ENCODE data around the gene RGCC. TPM values are rescaled to one million over a fixed set of nuclear protein-coding genes. Genes with fewer than 3 reads are reported as not detected.
"Not testable (repeated sequence)": the region's sequence is repeated elsewhere in the genome, so short reads cannot be mapped to it uniquely, and the experiment has no call there.

RGCC gene
- total RNA-seq, 3 donors from 2014 or later, result 91.8 to 112 (median 95.7) TPM

DNA sequence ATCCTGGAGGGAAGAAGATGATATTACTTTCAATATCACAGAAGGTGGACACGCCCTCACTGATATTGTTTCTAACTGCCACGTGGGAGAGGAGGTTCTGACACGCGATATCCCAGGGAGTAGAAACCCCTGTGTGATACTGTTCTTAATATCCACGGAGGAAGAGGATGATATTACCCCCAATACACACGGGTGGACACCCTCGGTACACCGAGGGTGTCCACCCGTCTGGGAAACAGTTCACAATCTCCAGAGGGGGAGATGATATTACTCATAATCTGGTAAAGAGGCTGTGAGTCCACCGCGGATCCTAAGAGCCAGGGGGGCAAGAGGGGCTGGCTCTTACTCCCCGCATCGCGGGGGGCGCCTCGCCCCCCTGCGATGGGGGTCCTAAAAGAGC lies 29.7 kb upstream of the RGCC start:
- H3K4me1 ChIP-seq, result no peaks in the 10 kb centered on the region
- intact Hi-C loops (cut with DNase I; ENCODE audit: low total_unique reads), result no loop called here
- DNase-seq (ENCODE audit: low spot score in 2 of 2), result no peak
- no peaks in the 10 kb centered on the region for H3K36me3 ChIP-seq
- no peaks in the 10 kb centered on the region for H3K9me3 ChIP-seq
- TF ChIP-seq POLR2AphosphoS5 (IDR thresholded peaks at IDR 0.05) (no peak), POLR2A (IDR thresholded peaks at IDR 0.05) (no peak)
- TF ChIP-seq, protein P1, sequence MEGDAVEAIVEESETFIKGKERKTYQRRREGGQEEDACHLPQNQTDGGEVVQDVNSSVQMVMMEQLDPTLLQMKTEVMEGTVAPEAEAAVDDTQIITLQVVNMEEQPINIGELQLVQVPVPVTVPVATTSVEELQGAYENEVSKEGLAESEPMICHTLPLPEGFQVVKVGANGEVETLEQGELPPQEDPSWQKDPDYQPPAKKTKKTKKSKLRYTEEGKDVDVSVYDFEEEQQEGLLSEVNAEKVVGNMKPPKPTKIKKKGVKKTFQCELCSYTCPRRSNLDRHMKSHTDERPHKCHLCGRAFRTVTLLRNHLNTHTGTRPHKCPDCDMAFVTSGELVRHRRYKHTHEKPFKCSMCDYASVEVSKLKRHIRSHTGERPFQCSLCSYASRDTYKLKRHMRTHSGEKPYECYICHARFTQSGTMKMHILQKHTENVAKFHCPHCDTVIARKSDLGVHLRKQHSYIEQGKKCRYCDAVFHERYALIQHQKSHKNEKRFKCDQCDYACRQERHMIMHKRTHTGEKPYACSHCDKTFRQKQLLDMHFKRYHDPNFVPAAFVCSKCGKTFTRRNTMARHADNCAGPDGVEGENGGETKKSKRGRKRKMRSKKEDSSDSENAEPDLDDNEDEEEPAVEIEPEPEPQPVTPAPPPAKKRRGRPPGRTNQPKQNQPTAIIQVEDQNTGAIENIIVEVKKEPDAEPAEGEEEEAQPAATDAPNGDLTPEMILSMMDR (IDR thresholded peaks at IDR 0.05), result no peak
- H3K4me3 ChIP-seq, result peak overlapping the region in 2 of 3 donors; percentile 25 to 53
- H3K27ac ChIP-seq, result no peak overlapping the region
- H3K27me3 ChIP-seq, result peaks cover 0 to 7% of the 10 kb centered on the region in 2 donors

DNA sequence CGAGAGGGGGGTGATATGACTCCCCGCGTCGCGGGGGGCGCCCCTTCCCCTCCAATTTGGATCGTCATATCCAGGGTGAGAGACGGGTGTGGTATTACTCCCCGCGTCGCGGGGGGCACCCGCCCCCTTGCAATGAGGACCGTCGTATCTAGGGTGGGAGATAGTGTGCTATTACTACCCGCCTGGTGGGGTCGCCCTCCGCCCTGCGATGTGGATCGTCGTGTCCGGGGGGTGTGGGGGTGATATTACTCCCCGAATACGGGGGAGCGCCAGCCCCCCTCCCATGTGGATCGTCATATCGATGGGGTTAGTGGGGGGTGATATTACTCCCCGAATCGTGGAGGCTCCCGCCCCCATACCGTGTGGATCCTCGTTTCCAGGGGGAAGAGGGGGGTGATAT lies 29.2 kb upstream of the RGCC start:
- Histone ChIP-seq H3K4me3 (peak overlapping the region; percentile 17 to 53 (median 25)), H3K27ac (no peak overlapping the region), H3K27me3 (peaks cover 0 to 7% of the 10 kb centered on the region in 2 donors), H3K36me3 (no peaks in the 10 kb centered on the region), H3K9me3 (no peaks in the 10 kb centered on the region), H3K4me1 (no peaks in the 10 kb centered on the region)
- TF ChIP-seq POLR2A (IDR thresholded peaks at IDR 0.05), result no peak
- TF ChIP-seq, protein P1 (IDR thresholded peaks at IDR 0.05), result no peak
- TF ChIP-seq POLR2AphosphoS5 (IDR thresholded peaks at IDR 0.05), result no peak
- no peak for DNase-seq (ENCODE audit: low spot score in 2 of 2)
- intact Hi-C loops (cut with DNase I; ENCODE audit: low total_unique reads), result no loop called here

DNA sequence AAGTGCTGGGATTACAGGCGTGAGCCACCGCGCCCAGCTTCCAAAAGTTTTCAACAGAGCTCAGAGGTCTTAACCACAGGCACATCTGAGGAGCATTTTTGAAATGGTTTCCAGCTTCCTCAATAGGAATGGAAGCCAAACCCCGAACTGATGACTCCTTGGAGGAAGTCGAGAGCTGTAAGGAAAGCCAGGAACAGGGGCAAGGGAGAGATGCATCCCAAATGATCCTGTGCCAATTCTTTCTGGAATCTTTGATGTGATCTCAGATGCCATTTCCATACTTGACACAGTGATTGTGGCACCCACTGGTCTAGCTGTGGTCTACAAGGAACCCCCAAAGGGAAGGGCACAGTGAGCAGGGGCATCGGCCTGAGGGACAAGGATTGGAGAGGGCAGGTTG lies 23.3 kb upstream of the RGCC start:
- H3K9me3 ChIP-seq; H3K27me3 ChIP-seq; H3K27ac ChIP-seq; H3K4me1 ChIP-seq; H3K4me3 ChIP-seq; intact Hi-C loops (cut with DNase I; ENCODE audit: low total_unique reads); DNase-seq (ENCODE audit: low spot score in 2 of 2); H3K36me3 ChIP-seq: not testable (repeated sequence)

DNA sequence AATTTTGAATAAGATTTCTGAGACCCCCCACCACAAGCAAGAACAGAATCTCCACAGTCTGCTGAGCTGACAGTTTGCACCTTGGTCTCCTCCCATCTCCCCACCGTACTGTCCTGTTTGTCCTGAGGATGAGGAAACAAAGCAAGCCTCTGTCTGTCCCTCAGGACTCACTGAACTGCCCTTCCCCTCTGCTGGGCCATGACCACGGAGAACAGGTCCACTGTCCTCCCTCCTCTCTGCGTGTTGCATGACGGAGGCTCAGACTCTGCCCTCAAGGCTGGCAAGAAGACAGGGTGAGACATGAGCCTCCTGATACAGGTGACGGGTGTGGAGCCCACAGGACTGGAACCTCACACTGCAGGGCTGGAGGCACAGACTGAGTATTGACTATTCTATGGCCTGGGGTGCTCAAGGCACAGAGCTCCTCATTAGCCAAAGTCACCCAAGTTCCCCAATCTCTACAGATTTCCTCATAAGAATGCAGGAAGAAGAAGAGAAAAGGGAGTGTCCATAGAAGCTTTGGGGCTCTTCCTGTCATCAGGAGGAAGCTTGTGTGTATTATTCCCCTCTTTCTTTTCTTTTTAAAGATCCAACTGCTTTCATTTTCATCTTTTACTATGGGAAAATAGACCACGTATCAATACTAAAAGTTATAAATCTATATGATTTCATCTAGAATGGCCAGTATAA lies 22.4 kb upstream of the RGCC start:
- Histone ChIP-seq H3K9me3 (no peaks in the 10 kb centered on the region), H3K36me3 (no peaks in the 10 kb centered on the region), H3K27me3 (no peaks in the 10 kb centered on the region), H3K4me1 (no peaks in the 10 kb centered on the region), H3K27ac (no peak overlapping the region), H3K4me3 (no peak overlapping the region)
- DNase-seq (ENCODE audit: low spot score in 2 of 2), result no peak
- TF ChIP-seq POLR2AphosphoS5 (IDR thresholded peaks at IDR 0.05) (no peak), POLR2A (IDR thresholded peaks at IDR 0.05) (no peak)
- TF ChIP-seq, protein P1 (IDR thresholded peaks at IDR 0.05), result no peak
- intact Hi-C loops (cut with DNase I; ENCODE audit: low total_unique reads), result no loop called here

DNA sequence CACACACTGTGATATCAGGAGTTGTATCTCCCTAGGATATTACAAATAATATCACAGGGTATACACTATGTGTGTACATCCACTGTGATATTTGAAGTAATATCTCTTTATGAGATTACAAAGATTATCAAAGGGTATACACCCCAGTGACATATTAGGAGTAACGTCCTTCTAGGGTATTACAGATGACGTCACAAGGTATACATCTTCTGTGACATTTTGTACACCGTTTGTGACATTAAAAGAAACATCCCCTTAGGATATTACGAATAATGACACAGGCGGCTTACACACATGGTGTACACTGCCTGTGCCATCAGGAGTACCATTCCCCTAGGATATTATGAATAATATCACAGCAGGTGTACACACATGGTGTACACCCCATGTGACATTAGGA lies 13.4 kb upstream of the RGCC start:
- no peak for DNase-seq (ENCODE audit: low spot score in 2 of 2)
- no peaks in the 10 kb centered on the region for H3K27me3 ChIP-seq
- H3K9me3 ChIP-seq, result peaks cover 0 to 5% of the 10 kb centered on the region in 2 donors
- H3K27ac ChIP-seq, result no peak overlapping the region
- H3K36me3 ChIP-seq, result no peaks in the 10 kb centered on the region
- intact Hi-C loops (cut with DNase I; ENCODE audit: low total_unique reads), result no loop called here
- TF ChIP-seq, protein P1 (IDR thresholded peaks at IDR 0.05), result no peak
- TF ChIP-seq POLR2A (IDR thresholded peaks at IDR 0.05) (no peak), POLR2AphosphoS5 (IDR thresholded peaks at IDR 0.05) (no peak)
- no peaks in the 10 kb centered on the region for H3K4me1 ChIP-seq
- H3K4me3 ChIP-seq, result no peak overlapping the region

Measured in breast epithelium (tissue), 4 donors.